ENCODE measurements around the gene ARHGEF26.

ARHGEF26 gene

GRCh38 chr3:154094051-154094450 is 27.1 kb upstream of the ARHGEF26 start:
- H3K79me2 ChIP-seq (ENCODE audit: insufficient read depth, low read length), result no peaks in the 10 kb centered on the region
- H3K36me3 ChIP-seq (ENCODE audit: insufficient read depth, low read length), result no peaks in the 10 kb centered on the region
- H3K9ac ChIP-seq (ENCODE audit: low read length), result no peak overlapping the region
- no peak overlapping the region for H3K4me3 ChIP-seq (ENCODE audit: low read depth, low read length, poor library complexity, severe bottlenecking)
- no peaks in the 10 kb centered on the region; the same call in 1 of the 2 replicates for H3K27me3 ChIP-seq (ENCODE audit: insufficient read depth, low read length)
- H3K4me1 ChIP-seq (ENCODE audit: insufficient read depth, low read length, severe bottlenecking), result no peaks in the 10 kb centered on the region
- no peak overlapping the region for H3K4me2 ChIP-seq (ENCODE audit: low read length)
- no peak overlapping the region for H2AFZ ChIP-seq (ENCODE audit: low read length)
- no peaks in the 10 kb centered on the region for H3K9me3 ChIP-seq (ENCODE audit: low read length)
- H3K9me2 ChIP-seq (ENCODE audit: low read depth, low read length), result no peaks in the 10 kb centered on the region
- H3F3A ChIP-seq (ENCODE audit: insufficient read depth, low read length), result no peaks in the 10 kb centered on the region
- TF ChIP-seq CTCF (IDR thresholded peaks at IDR 0.05; ENCODE audit: low read length), result no peak
- TF ChIP-seq EZH2 (IDR thresholded peaks at IDR 0.05; ENCODE audit: borderline replicate concordance, low read length), result no peak
- H3K27ac ChIP-seq (ENCODE audit: low read depth, low read length, poor library complexity, severe bottlenecking), result no peak overlapping the region
- H4K20me1 ChIP-seq (ENCODE audit: insufficient read depth, low read length), result no peaks in the 10 kb centered on the region

- TF ChIP-seq EZH2 (IDR thresholded peaks at IDR 0.05; ENCODE audit: borderline replicate concordance, low read length) (no peak), CTCF (IDR thresholded peaks at IDR 0.05; ENCODE audit: low read length) (peak; percentile 50)
- Histone ChIP-seq H3F3A (ENCODE audit: insufficient read depth, low read length) (no peaks in the 10 kb centered on the region), H2AFZ (ENCODE audit: low read length) (no peak overlapping the region), H3K36me3 (ENCODE audit: insufficient read depth, low read length) (no peaks in the 10 kb centered on the region), H3K9me2 (ENCODE audit: low read depth, low read length) (no peaks in the 10 kb centered on the region), H4K20me1 (ENCODE audit: insufficient read depth, low read length) (no peaks in the 10 kb centered on the region), H3K4me2 (ENCODE audit: low read length) (no peak overlapping the region), H3K4me3 (ENCODE audit: low read depth, low read length, poor library complexity, severe bottlenecking) (no peak overlapping the region), H3K27ac (ENCODE audit: low read depth, low read length, poor library complexity, severe bottlenecking) (no peak overlapping the region), H3K4me1 (ENCODE audit: insufficient read depth, low read length, severe bottlenecking) (no peaks in the 10 kb centered on the region), H3K27me3 (ENCODE audit: insufficient read depth, low read length) (no peaks in the 10 kb centered on the region), H3K9me3 (ENCODE audit: low read length) (no peaks in the 10 kb centered on the region), H3K79me2 (ENCODE audit: insufficient read depth, low read length) (no peaks in the 10 kb centered on the region), H3K9ac (ENCODE audit: low read length) (no peak overlapping the region)
Measured at GRCh38 chr3:154095832-154096421, 25.3 kb upstream of the ARHGEF26 start.

GRCh38 chr3:154098376-154098775 is 22.8 kb upstream of the ARHGEF26 start:
- no peak overlapping the region for H3K9ac ChIP-seq (ENCODE audit: low read length)
- TF ChIP-seq CTCF (IDR thresholded peaks at IDR 0.05; ENCODE audit: low read length), result no peak
- TF ChIP-seq EZH2 (IDR thresholded peaks at IDR 0.05; ENCODE audit: borderline replicate concordance, low read length), result no peak
- no peak overlapping the region for H3K4me2 ChIP-seq (ENCODE audit: low read length)
- no peak overlapping the region for H3K27ac ChIP-seq (ENCODE audit: low read depth, low read length, poor library complexity, severe bottlenecking)
- H3K4me1 ChIP-seq (ENCODE audit: insufficient read depth, low read length, severe bottlenecking), result no peaks in the 10 kb centered on the region
- H3K36me3 ChIP-seq (ENCODE audit: insufficient read depth, low read length), result no peaks in the 10 kb centered on the region
- no peak overlapping the region for H2AFZ ChIP-seq (ENCODE audit: low read length)
- no peaks in the 10 kb centered on the region for H3K9me2 ChIP-seq (ENCODE audit: low read depth, low read length)
- H4K20me1 ChIP-seq (ENCODE audit: insufficient read depth, low read length), result no peaks in the 10 kb centered on the region
- H3K4me3 ChIP-seq (ENCODE audit: low read depth, low read length, poor library complexity, severe bottlenecking), result no peak overlapping the region
- H3F3A ChIP-seq (ENCODE audit: insufficient read depth, low read length), result no peaks in the 10 kb centered on the region
- no peaks in the 10 kb centered on the region for H3K27me3 ChIP-seq (ENCODE audit: insufficient read depth, low read length)
- H3K9me3 ChIP-seq (ENCODE audit: low read length), result no peaks in the 10 kb centered on the region
- no peaks in the 10 kb centered on the region for H3K79me2 ChIP-seq (ENCODE audit: insufficient read depth, low read length)

All from OCI-LY1 (cell line).